GM21360 (cell line): ENCODE data around the gene ABCC4.

ENCODE experiments used
- ATAC-seq: cut with Tn5 transposase; IDR thresholded peaks from one replicate; pipeline ENCODE4 v1.9.1; 2021; ENCODE audit warnings: mild to moderate bottlenecking, moderate library complexity; ENCODE audit not compliant: unreplicated experiment

ABCC4 gene, protein sequence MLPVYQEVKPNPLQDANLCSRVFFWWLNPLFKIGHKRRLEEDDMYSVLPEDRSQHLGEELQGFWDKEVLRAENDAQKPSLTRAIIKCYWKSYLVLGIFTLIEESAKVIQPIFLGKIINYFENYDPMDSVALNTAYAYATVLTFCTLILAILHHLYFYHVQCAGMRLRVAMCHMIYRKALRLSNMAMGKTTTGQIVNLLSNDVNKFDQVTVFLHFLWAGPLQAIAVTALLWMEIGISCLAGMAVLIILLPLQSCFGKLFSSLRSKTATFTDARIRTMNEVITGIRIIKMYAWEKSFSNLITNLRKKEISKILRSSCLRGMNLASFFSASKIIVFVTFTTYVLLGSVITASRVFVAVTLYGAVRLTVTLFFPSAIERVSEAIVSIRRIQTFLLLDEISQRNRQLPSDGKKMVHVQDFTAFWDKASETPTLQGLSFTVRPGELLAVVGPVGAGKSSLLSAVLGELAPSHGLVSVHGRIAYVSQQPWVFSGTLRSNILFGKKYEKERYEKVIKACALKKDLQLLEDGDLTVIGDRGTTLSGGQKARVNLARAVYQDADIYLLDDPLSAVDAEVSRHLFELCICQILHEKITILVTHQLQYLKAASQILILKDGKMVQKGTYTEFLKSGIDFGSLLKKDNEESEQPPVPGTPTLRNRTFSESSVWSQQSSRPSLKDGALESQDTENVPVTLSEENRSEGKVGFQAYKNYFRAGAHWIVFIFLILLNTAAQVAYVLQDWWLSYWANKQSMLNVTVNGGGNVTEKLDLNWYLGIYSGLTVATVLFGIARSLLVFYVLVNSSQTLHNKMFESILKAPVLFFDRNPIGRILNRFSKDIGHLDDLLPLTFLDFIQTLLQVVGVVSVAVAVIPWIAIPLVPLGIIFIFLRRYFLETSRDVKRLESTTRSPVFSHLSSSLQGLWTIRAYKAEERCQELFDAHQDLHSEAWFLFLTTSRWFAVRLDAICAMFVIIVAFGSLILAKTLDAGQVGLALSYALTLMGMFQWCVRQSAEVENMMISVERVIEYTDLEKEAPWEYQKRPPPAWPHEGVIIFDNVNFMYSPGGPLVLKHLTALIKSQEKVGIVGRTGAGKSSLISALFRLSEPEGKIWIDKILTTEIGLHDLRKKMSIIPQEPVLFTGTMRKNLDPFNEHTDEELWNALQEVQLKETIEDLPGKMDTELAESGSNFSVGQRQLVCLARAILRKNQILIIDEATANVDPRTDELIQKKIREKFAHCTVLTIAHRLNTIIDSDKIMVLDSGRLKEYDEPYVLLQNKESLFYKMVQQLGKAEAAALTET (N-terminal part only)

DNA sequence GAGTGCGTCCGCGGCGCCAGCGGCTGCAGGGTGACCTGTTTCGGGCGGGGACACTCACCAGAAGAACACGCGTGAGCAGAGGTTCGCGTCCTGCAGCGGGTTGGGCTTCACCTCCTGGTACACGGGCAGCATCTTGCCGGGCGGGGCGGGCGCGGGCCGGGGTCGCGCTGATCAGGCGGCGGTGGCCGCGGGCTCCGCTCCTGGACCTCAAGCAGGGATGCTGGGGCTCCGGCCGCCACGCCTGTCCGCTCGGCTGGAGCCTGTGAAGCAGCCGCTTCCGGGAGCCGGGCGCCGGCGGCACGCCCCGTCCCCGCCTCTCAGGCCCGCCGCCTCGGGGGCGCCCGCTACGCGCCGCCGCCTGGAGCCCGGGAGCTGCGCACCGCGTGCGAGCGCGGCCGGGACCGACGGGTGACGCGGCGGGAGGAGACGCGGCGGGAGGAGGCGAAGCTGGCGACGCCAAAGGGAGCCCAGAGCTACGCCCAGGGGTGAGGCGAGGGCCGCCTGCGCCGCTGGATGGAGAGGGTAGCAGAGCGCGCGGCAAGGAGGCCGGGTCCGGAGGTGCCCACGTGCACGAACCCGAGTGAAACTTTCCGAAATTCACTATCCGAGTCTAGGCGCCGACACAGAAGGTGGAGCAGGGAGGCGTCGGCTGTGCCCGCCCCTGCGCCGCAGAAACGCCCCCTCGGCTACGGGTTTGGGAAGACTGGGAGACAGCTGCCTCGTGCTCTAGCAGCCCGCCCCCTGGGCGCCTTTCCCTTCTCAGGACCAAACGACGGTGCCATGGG, at the start of gene ABCC4:
Gene ABCC4, minus strand, starts transcription at position 269 of the 785 bp plus-strand sequence. Its CDS starts 137 bp downstream, at position 132.
- peak; percentile 79 for ATAC-seq

DNA sequence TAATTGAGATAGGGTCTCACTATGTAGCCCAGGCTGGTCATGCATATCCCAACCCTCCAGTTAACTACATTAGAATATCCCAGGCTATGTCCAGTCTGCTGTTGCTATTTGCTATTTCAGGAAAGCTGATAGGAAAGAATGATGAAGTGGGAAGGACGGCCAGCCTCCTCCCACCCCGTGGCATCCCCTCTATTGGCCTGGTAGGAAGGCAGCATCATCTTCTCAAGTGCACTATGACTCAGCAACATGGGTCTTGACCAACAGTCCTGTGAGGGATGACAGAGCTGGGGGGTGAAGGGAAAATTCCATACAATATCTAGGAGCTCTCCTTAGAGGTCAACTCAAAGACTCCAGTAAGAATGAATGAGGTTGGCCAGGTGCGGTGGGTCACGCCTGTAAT, 48.0 kb upstream of the ABCC4 start:
- no peak for ATAC-seq

DNA sequence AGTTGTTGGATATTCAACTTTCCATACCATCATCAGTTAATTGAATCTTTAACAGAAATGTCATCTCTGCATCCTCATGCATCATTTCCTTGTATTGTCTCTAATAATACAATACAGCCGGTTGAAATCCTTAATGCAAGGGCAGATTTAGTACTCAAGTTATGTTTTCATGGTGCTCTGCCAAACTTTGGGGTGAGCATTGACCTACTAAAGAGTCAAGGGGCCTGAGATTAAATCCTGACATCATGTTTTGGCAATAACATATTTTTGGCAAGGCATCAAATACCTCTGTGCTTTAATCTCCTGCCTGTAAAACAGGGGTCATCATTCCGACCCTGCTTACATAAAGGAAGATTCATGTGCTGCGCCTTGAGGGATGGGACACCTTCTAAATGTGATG, 42.7 kb upstream of the ABCC4 start:
- ATAC-seq: no peak

DNA sequence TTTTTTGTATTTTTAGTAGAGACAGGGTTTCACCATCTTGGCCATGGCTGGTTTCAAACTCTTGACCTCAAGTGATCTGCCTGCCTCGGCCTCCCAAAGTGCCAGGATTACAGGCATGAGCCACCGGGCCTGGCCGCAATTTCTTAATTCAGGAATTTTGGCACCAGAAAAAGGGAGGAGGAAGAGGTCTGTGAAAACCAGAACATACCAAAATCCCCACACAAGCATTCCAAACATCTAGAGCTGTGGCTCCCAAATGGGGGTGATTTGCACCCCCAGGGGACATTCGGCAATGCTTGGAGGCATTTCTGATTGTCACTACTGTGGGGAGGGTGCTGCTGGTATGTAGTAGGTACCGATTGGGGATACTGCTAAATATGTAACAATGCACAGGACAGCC, 40.2 kb upstream of the ABCC4 start:
- ATAC-seq: no peak

DNA sequence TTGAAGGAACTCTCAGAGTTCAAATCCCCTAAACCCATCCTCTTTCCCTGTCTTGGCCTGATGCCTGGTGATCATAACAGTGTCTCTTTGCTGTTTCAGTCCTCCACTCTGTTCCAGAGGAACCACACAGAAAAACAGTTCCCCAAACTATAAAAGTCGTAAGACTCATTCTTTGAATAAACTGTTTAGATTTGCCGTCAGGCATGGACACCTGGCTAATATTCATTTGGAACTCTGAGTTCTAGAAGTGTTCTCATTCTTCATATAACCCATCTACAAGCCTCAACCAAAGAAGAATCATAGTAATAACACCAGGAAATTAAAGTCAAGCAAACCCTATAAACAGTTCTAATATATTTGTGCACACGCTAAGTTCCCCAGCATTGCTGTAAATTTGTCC, 37.7 kb upstream of the ABCC4 start:
- ATAC-seq: no peak

- no peak for ATAC-seq
Observed at GRCh38 chr13:95337597-95337996, 36.3 kb upstream of the ABCC4 start.

GRCh38 chr13:95335667-95336066, 34.4 kb upstream of the ABCC4 start:
- no peak for ATAC-seq

DNA sequence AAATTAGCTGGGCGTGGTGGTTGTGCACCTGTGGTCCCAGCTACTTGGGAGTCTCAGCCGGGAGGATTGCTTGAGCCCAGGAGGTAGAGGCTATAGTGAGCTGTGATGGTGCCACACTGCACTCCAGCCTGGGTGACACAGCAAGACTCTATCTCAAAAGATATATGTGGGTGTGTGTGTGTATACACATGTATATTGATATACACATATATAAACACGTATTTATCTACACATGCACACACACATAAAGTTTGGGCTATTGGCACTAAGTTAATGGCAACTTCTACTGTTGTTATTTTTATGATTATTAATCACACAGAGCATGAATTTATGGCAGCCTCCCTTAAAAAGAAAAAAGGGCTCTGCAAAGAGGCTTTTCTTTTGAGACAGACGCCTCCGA, 27.1 kb upstream of the ABCC4 start:
- ATAC-seq: no peak

DNA sequence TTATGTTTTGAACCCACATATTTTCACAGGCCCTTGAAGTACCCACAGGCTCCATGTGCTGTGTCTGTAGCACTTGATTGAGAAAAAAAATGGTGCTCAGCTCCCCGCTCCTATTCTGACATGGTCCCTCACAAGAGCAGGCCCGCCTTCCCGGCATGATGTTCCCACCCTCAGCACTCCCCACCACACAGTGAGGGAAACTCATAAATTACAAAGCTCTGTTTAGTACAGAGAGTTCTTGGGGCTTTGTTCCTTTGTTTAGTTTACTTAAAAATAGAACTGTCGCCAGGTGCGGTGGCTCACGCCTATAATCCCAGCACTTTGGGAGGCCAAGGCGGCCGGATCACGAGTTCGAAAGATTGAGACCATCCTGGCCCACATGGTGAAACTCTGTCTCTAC, 25.9 kb upstream of the ABCC4 start:
- no peak for ATAC-seq

- no peak for ATAC-seq
Observed at GRCh38 chr13:95326695-95327094, 25.4 kb upstream of the ABCC4 start.

DNA sequence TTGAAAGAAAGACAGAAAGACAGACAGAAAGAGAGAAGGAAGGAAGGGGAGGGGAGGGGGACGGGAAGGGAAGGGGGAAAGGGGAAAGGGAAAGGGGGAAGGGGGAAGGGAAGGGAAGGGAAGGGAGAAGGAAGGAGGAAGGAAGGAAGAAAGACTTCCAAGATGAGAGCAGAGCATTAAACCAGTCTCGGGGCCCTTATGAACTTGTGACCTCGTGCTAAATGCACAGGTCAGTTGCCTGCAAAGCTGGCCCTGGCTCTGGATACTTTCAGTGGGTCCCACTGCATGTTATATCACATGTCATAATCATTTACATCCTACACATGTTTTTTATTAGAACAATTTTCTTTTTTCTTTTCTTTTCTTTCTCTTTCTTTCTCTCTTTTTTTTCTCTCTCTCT, 24.2 kb upstream of the ABCC4 start:
- ATAC-seq: no peak

DNA sequence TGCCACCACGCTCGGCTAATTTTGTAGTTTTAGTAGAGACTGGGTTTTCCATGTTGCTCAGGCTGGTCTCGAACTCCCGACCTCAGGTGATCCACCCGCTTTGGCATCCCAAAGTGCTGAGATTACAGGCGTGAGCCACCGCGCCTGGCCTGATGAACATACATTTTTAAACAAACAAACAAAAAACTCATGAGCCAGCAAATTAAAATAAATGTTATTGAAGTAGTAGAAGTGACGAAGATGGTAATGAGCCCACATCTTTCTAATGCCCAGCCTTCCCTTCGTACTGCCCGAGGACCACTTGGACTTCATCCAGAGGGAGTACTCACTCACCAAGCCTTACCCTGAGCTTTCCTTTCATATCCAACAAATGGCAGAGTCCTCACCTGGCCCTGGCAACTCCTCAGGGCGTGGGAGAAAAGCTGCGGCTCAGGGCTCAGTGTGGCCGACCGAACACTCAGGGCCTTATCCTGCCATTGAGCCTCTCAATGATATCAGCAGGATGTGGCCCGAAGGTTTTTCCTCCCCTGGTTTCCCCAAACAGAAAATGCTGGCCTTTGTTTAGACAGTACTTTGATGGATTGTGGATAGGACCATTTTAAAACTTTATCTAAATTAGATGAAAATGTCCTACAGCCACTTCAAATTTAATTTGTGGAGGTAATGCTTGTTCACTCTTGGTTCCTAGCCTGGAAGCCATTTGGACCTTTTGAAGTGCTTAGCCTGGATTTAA, 22.8 kb upstream of the ABCC4 start:
- no peak for ATAC-seq

GRCh38 chr13:95319551-95320274, 18.5 kb upstream of the ABCC4 start:
- no peak for ATAC-seq

- no peak for ATAC-seq
Observed at GRCh38 chr13:95317039-95317989, 16.1 kb upstream of the ABCC4 start.

- no peak for ATAC-seq
Observed at GRCh38 chr13:95315752-95316151, 14.5 kb upstream of the ABCC4 start.

DNA sequence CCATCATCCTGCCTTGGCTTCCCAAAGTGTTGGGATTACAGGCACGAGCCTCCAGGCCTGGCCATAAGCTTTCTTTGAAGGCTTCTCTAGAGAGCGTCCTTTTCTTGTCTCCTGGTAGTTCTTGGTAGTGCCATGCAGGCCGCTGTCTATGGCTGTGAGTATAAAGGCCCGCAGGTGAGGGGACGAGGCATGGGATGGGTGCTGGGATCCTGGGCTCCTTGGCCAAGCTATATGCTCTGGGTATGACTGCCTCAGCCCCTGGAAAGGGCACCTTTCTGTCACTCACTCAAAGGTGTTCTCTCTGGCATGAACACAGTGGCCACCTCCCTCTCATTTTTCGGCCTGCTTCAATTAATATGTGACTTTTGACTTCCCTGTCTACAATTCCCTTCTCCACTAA, 6.3 kb upstream of the ABCC4 start:
- ATAC-seq: no peak

DNA sequence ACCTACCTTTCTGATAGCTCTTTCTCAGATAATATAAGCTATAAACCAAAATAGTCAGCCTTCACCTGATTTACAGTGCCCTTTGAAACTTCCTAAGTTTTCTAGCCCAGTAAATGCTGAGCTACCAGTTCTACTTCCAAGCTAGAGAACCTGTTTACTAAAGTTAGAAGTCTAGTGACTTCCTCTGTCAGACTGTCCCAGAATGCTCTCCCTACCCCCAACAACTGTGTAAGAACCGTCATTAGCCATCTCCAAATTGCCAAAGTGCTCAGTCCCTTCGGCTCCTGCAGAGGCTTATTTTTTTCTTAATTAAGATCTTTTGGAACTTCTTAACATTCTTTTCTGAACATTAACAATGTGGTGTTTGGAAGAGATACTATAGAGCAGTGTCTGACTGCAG, 3.2 kb upstream of the ABCC4 start:
- ATAC-seq: no peak

DNA sequence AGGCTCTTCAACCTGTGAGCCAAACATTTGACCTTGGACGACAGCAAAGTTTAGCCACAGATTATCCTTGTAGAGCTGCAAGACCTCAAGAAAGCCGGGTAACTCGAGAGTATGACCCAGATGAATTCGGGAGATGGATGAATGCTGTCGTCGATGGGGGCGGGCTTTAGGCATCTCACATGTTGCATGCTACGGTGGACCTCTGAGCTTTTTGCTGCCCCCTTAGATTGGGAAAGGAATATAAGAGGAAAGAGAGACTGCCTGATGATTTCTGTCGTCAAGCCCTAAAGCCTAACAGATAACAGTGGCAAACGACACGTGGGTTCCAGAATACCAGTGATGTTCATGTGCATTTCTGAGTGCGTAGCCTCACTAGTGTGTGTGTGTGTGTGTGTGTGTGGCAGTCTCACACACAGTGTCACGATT, 730 bp upstream of the ABCC4 start:
- ATAC-seq: no peak
